OCI-LY3 (cell line): Measurements from ENCODE around the gene HDAC4.

Experiments
- H2AFZ ChIP-seq: fragments of 200-600, 300-600 bp; shearing (Covaris generic); 2 replicates; pipeline ENCODE4 v1.6.0; 2014; ENCODE audit warnings: antibody characterized with exemption, low read depth, low read length
- H3K27ac ChIP-seq: fragments of 200-600, 300-600 bp; sonication (generic); 2 replicates; pipeline ENCODE4 v1.5.1; 2014; ENCODE audit warnings: mild to moderate bottlenecking, low read length, moderate library complexity, mixed read lengths
- H3K27me3 ChIP-seq: fragments of 200-600, 300-600 bp; sonication (generic); 2 replicates; pipeline ENCODE4 v1.6.1; 2014; ENCODE audit warnings: low read depth, low read length, mixed read lengths
- H3K36me3 ChIP-seq: fragments of 200-600, 300-600 bp; sonication (generic); replicated peaks from 2 replicates; pipeline ENCODE3; 2014; ENCODE audit warnings: low read depth, low read length, mixed read lengths
- H3K4me1 ChIP-seq: fragments of 300-600, 200-600 bp; sonication (generic); 2 replicates; pipeline ENCODE4 v1.6.1; 2014; ENCODE audit warnings: low read length, mixed read lengths
- H3K4me2 ChIP-seq: fragments of 200-600, 300-600 bp; sonication (generic); 2 replicates; pipeline ENCODE4 v1.6.1; 2014; ENCODE audit warnings: low read length, mixed read lengths
- H3K4me3 ChIP-seq: fragments of 300-600, 200-600 bp; sonication (generic); 2 replicates; pipeline ENCODE4 v1.5.1; 2014; ENCODE audit warnings: antibody characterized with exemption, mild to moderate bottlenecking, low read length, moderate library complexity
- H3K79me2 ChIP-seq: fragments of 300-600, 200-600 bp; shearing (Covaris generic); 2 replicates; pipeline ENCODE4 v1.6.1; 2014; ENCODE audit warnings: mild to moderate bottlenecking, low read length, mixed read lengths
- H3K9ac ChIP-seq: fragments of 300-600, 200-600 bp; shearing (Covaris generic); 2 replicates; pipeline ENCODE4 v1.6.0; 2014; ENCODE audit warnings: mild to moderate bottlenecking, low read length, moderate library complexity
- H3K9me3 ChIP-seq: fragments of 200-600, 300-600 bp; shearing (Covaris generic); 2 replicates; pipeline ENCODE4 v1.6.1; 2014; ENCODE audit warnings: low read length, mixed read lengths; ENCODE audit not compliant: insufficient read depth
- H4K20me1 ChIP-seq: fragments of 200-600, 300-600 bp; sonication (generic); 2 replicates; pipeline ENCODE4 v1.6.1; 2016; ENCODE audit warnings: low read length, mixed read lengths; ENCODE audit not compliant: insufficient read depth
- CTCF ChIP-seq: fragments of 200-600, 300-600 bp; sonication (generic); IDR thresholded peaks from 2 replicates; pipeline ENCODE4 v1.5.1; 2014; ENCODE audit warnings: antibody characterized with exemption, low read length, low read depth
- EZH2phosphoT487 ChIP-seq: fragments of 200-600 bp; shearing (Covaris generic); IDR thresholded peaks from 2 replicates; pipeline ENCODE4 v1.6.1; 2018; ENCODE audit warnings: antibody characterized with exemption, mixed run types, low read depth

HDAC4 gene

DNA sequence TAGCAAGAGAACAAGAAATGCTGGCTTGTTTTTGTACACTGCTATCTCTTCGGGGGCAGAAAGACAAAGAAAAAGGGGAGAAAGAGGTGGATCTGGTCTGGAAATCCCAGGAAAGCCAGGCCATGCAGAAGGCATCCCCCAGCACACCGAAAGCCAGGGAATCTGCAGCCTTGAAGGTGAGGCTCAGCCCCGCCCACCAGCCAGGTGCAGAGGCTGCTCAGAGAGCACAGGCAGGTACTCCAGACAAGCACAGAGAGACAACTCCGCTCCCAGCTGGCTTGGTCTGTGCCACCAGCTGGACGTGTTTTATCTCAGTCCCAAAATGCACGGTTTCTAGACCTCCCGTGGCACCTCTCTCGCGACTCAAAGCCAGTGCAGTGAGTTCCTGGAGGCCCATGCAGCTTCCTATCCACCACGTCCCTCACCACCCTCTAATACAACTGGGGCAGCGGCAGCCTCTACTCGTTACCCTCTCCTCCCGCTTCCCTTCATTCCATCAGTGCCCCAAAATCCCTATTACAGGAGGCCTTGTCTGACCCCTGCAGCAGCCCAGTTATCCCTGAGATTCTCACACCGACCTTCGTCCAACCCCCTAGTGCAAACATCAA, 62.8 kb downstream of the HDAC4 start:
- H3K36me3 ChIP-seq: no peaks in the 10 kb centered on the region

DNA sequence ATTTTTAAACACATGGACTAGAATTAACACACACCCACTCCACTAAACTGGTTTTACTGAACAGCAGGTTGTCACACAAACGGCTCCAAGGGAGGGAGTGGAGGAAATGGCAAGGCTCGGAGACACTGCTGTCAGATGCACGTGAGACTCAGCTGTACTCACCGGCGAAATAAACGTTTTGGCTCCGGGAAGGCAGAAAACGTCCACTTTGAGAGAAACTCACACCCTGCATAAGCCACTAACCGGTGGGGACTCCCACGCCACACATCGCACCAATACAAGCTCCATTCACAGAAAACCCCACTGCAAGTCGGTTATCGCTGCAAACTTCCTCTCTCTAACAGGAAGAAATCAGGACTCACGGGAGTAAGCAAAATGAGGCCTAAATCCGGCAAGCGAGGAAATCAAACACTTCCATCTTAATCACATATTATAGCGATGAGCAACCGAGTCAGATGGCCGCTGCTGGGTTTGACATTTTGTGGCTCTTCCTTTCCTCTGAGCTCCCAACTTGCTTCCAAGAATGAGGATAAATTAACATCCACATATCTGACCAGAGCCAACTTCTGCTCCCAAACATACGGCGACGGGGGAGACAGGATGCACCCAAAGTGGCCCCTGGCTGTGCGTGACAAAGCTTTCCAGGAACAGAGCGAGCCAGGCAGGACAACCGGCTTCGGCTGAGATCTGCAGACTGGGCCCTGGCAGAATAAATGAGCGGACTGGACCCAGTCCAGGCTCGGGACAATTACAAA, 63.5 kb downstream of the HDAC4 start:
- TF ChIP-seq CTCF (no peak), EZH2phosphoT487 (no peak)
- no peaks in the 10 kb centered on the region for H3K79me2 ChIP-seq
- 0 out of 2 replicates have a peak, but pooled peaks cover 8% of the 10 kb centered on the region for H4K20me1 ChIP-seq
- no peak overlapping the region for H2AFZ ChIP-seq
- no peak overlapping the region for H3K9ac ChIP-seq
- no peaks in the 10 kb centered on the region for H3K36me3 ChIP-seq
- H3K27ac ChIP-seq: no peak overlapping the region
- H3K4me2 ChIP-seq: no peak overlapping the region
- no peak overlapping the region for H3K4me3 ChIP-seq
- no peaks in the 10 kb centered on the region for H3K4me1 ChIP-seq
- no peaks in the 10 kb centered on the region for H3K9me3 ChIP-seq
- H3K27me3 ChIP-seq: no peaks in the 10 kb centered on the region

More for the DNA sequence above, 62.8 kb downstream of the HDAC4 start:
- H3K79me2 ChIP-seq: no peaks in the 10 kb centered on the region
- no peaks in the 10 kb centered on the region for H3K4me1 ChIP-seq
- H4K20me1 ChIP-seq: 0 out of 2 replicates have a peak, but pooled peaks cover 8% of the 10 kb centered on the region
- no peak overlapping the region for H3K9ac ChIP-seq
- H3K27ac ChIP-seq: no peak overlapping the region
- H3K9me3 ChIP-seq: no peaks in the 10 kb centered on the region
- H2AFZ ChIP-seq: no peak overlapping the region
- no peak overlapping the region for H3K4me3 ChIP-seq
- no peak overlapping the region for H3K4me2 ChIP-seq
- TF ChIP-seq CTCF (no peak), EZH2phosphoT487 (no peak)
- H3K27me3 ChIP-seq: no peaks in the 10 kb centered on the region

DNA sequence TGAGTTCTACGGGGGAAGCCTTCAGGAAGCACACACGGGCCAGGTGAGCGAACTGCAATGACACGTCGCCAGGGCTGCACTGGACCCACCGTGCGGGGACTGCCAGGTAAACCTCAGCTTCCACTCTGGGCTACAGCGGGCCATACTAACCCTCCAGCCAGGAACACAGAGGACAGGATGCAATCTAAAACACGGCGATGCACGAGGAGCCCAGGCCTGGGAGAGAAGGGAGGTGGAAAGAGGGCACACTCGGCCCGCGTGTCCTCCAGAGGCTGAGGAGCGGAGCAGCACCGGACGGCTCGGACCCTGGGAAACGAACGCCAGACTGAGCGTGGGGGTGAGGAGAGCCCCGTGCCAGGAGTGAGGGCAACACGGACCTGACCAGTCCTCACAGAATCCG, 69.3 kb downstream of the HDAC4 start:
- H3K79me2 ChIP-seq: no peaks in the 10 kb centered on the region

More for the DNA sequence above, 69.3 kb downstream of the HDAC4 start:
- Histone ChIP-seq H2AFZ (no peak overlapping the region), H3K4me1 (peaks cover 14% of the 10 kb centered on the region), H3K27me3 (no peaks in the 10 kb centered on the region), H3K4me2 (no peak overlapping the region), H3K9ac (no peak overlapping the region), H3K27ac (no peak overlapping the region), H3K4me3 (no peak overlapping the region), H3K36me3 (no peaks in the 10 kb centered on the region), H3K9me3 (no peaks in the 10 kb centered on the region), H4K20me1 (peaks cover 2% of the 10 kb centered on the region; the same call in 1 of the 2 replicates)
- TF ChIP-seq CTCF: no peak
- no peak for TF ChIP-seq EZH2phosphoT487
